ENCODE data around the gene MORC4.

DNA sequence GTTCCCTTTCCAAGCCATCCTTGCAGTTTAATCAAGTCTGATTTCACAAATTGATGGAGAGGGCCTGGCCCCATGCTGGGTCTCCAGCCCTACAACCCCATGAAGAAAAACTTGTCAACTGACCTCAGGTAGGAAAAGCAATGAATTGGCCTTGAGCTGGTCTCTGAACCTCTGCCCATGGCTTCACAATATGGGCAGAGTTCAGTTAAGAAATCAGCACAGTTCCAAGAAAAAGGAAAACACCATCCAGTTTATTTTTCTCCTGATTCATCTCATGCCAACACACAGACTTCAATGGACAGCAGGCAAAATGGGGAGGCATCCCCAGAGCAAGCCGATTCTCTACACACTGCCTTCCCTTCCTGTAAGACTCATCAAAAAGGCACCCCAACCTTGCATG, 100.2 kb downstream of the MORC4 start:
- TF ChIP-seq, protein P1, sequence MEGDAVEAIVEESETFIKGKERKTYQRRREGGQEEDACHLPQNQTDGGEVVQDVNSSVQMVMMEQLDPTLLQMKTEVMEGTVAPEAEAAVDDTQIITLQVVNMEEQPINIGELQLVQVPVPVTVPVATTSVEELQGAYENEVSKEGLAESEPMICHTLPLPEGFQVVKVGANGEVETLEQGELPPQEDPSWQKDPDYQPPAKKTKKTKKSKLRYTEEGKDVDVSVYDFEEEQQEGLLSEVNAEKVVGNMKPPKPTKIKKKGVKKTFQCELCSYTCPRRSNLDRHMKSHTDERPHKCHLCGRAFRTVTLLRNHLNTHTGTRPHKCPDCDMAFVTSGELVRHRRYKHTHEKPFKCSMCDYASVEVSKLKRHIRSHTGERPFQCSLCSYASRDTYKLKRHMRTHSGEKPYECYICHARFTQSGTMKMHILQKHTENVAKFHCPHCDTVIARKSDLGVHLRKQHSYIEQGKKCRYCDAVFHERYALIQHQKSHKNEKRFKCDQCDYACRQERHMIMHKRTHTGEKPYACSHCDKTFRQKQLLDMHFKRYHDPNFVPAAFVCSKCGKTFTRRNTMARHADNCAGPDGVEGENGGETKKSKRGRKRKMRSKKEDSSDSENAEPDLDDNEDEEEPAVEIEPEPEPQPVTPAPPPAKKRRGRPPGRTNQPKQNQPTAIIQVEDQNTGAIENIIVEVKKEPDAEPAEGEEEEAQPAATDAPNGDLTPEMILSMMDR (IDR thresholded peaks at IDR 0.05; ENCODE audit: poor library complexity): no peak
- no peak for TF ChIP-seq EZH2 (IDR thresholded peaks at IDR 0.05; ENCODE audit: borderline replicate concordance)
